Suprapubic skin (tissue), 4 donors: ENCODE data around the gene EMP3. TPM values are rescaled to one million over a fixed set of nuclear protein-coding genes. Genes with fewer than 3 reads are reported as not detected.

Experiments
- DNase-seq, 2 donors: peaks; one replicate each; pipeline ENCODE4 v3.0.0-alpha.2; 2019; ENCODE audit warnings: low spot score in 2 of 2
- H3K27ac ChIP-seq: fragments of 200-600 bp; sonication (generic); one replicate; pipeline ENCODE4 v1.5.1; 2019
- H3K27me3 ChIP-seq: fragments of 200-600 bp; sonication (generic); one replicate; pipeline ENCODE4 v1.5.1; 2019
- H3K36me3 ChIP-seq: fragments of 200-600 bp; sonication (generic); one replicate; pipeline ENCODE4 v1.5.1; 2019
- H3K4me1 ChIP-seq: fragments of 200-600 bp; sonication (generic); one replicate; pipeline ENCODE4 v1.5.1; 2019
- H3K4me3 ChIP-seq: fragments of 200-600 bp; sonication (generic); one replicate; pipeline ENCODE4 v1.5.1; 2019; ENCODE audit warnings: mild to moderate bottlenecking
- H3K9me3 ChIP-seq: fragments of 200-600 bp; sonication (generic); one replicate; pipeline ENCODE4 v1.5.1; 2019
- CTCF ChIP-seq, 2 donors: fragments of 200-600 bp in 1 of 2; fragments of 450-650 bp in 1 of 2; sonication (generic) in 1 of 2; IDR thresholded peaks; one replicate each; pipeline ENCODE4 v1.5.1; 2016 to 2019; ENCODE audit warnings: antibody characterized with exemption in 2 of 2, mild to moderate bottlenecking in 1 of 2, moderate library complexity in 1 of 2
- EP300 ChIP-seq: sonication (generic); formaldehyde crosslinking; IDR thresholded peaks from one replicate; pipeline ENCODE4 v1.6.1; 2017; ENCODE audit warnings: antibody characterized with exemption
- POLR2A ChIP-seq, 2 donors: fragments of 450-650 bp; IDR thresholded peaks; one replicate each; pipeline ENCODE4 v1.6.1; 2017; ENCODE audit warnings: antibody characterized with exemption in 2 of 2, mild to moderate bottlenecking in 2 of 2, moderate library complexity in 2 of 2
- POLR2AphosphoS5 ChIP-seq, 3 donors: sonication (generic); formaldehyde crosslinking; IDR thresholded peaks; one replicate each; pipeline ENCODE4 v1.6.1; 2017; ENCODE audit warnings: antibody characterized with exemption in 3 of 3
- WGBS: methylation state at CpG from one replicate; pipeline ENCODE4 v1.1.5; 2018; 5-methylcytosine and 5-hydroxymethylcytosine counted together
- total RNA-seq, 4 donors: library from RNA; depleted of rRNA; stranded (reverse); fragments of >200 nt; gene quantifications; one replicate each; pipeline ENCODE4 v1.1.0, GENCODE V29; 2016

EMP3 gene
- total RNA-seq, 4 donors from 2014 or later, result 9.3 to 22.5 (median 13.2) TPM

GRCh38 chr19:48297975-48298374, 27.4 kb upstream of the EMP3 start:
- Histone ChIP-seq H3K27ac (no peak overlapping the region), H3K27me3 (no peaks in the 10 kb centered on the region), H3K9me3 (no peaks in the 10 kb centered on the region), H3K4me3 (no peak overlapping the region), H3K4me1 (no peaks in the 10 kb centered on the region), H3K36me3 (no peaks in the 10 kb centered on the region)
- WGBS, result 86% methylated on average over 14 of the region's 16 CpGs
- TF ChIP-seq POLR2A (IDR thresholded peaks at IDR 0.05), result no peak
- TF ChIP-seq POLR2AphosphoS5 (IDR thresholded peaks at IDR 0.05), result no peak
- TF ChIP-seq CTCF (IDR thresholded peaks at IDR 0.05), result no peak
- TF ChIP-seq EP300, result no peak
- no peak for DNase-seq

- no peaks in the 10 kb centered on the region for H3K4me1 ChIP-seq
- no peaks in the 10 kb centered on the region for H3K27me3 ChIP-seq
- no peak for DNase-seq
- H3K9me3 ChIP-seq, result no peaks in the 10 kb centered on the region
- no peak overlapping the region for H3K27ac ChIP-seq
- no peaks in the 10 kb centered on the region for H3K36me3 ChIP-seq
- TF ChIP-seq POLR2AphosphoS5 (IDR thresholded peaks at IDR 0.05), result no peak
- WGBS, result 97% methylated on average over 1 of the region's 1 CpG
- no peak overlapping the region for H3K4me3 ChIP-seq
Observed at GRCh38 chr19:48301886-48302599, 23.3 kb upstream of the EMP3 start.

- Histone ChIP-seq H3K27me3 (no peaks in the 10 kb centered on the region), H3K9me3 (no peaks in the 10 kb centered on the region), H3K4me1 (no peaks in the 10 kb centered on the region), H3K36me3 (no peaks in the 10 kb centered on the region), H3K4me3 (no peak overlapping the region), H3K27ac (no peak overlapping the region)
- DNase-seq, result no peak
- TF ChIP-seq POLR2AphosphoS5 (IDR thresholded peaks at IDR 0.05) (no peak), EP300 (no peak), CTCF (IDR thresholded peaks at IDR 0.05) (no peak), POLR2A (IDR thresholded peaks at IDR 0.05) (no peak)
- 92% methylated on average over 12 of the region's 12 CpGs for WGBS
Observed at GRCh38 chr19:48302600-48302959, 22.8 kb upstream of the EMP3 start.

GRCh38 chr19:48303367-48303766, 22.0 kb upstream of the EMP3 start:
- H3K4me3 ChIP-seq, result no peak overlapping the region
- DNase-seq, result no peak
- TF ChIP-seq POLR2A (IDR thresholded peaks at IDR 0.05), result no peak
- no peak for TF ChIP-seq EP300
- no peak for TF ChIP-seq POLR2AphosphoS5 (IDR thresholded peaks at IDR 0.05)
- no peak for TF ChIP-seq CTCF (IDR thresholded peaks at IDR 0.05)
- H3K4me1 ChIP-seq, result peaks cover 2% of the 10 kb centered on the region
- H3K27ac ChIP-seq, result no peak overlapping the region
- H3K36me3 ChIP-seq, result no peaks in the 10 kb centered on the region
- 88% methylated on average over 13 of the region's 13 CpGs for WGBS
- H3K27me3 ChIP-seq, result no peaks in the 10 kb centered on the region
- no peaks in the 10 kb centered on the region for H3K9me3 ChIP-seq

- Histone ChIP-seq H3K36me3 (no peaks in the 10 kb centered on the region), H3K27ac (no peak overlapping the region), H3K9me3 (no peaks in the 10 kb centered on the region), H3K4me1 (peaks cover 7% of the 10 kb centered on the region), H3K27me3 (no peaks in the 10 kb centered on the region), H3K4me3 (no peak overlapping the region)
- no peak for TF ChIP-seq POLR2A (IDR thresholded peaks at IDR 0.05)
- no peak for TF ChIP-seq POLR2AphosphoS5 (IDR thresholded peaks at IDR 0.05)
- TF ChIP-seq EP300, result no peak
- TF ChIP-seq CTCF (IDR thresholded peaks at IDR 0.05), result no peak
- WGBS, result no CpG with 5 or more reads among the region's 19 CpGs
- no peak for DNase-seq
Observed at GRCh38 chr19:48303866-48304265, 21.5 kb upstream of the EMP3 start.
